Liver (tissue), 2 donors: ENCODE results near the gene NPY5R.

Source experiments
- CTCF ChIP-seq: fragments of 150-350 bp; IDR thresholded peaks from 2 replicates; pipeline ENCODE4 v1.5.1; 2017; ENCODE audit warnings: improper control_type of control experiment, low read depth, low read length; ENCODE audit not compliant: missing input control
- REST ChIP-seq: IDR thresholded peaks from 2 replicates; pipeline ENCODE4 v1.6.1; 2016; ENCODE audit warnings: antibody characterized with exemption, mild to moderate bottlenecking
- donor health status: healthy.

GRCh38 chr4:163395055-163395454 is 51.4 kb downstream of the NPY5R start:
- TF ChIP-seq CTCF (no peak), REST (no peak)
